GM10248 (cell line): ENCODE results near the gene TCF20.

Source experiments
- CTCF ChIA-PET: fragments of 300-600 bp; sonication (Branson Sonifier 250); formaldehyde crosslinking; extraction: SDS; loops from one replicate; lab custom pipeline; 2021; ENCODE audit warnings: antibody characterized with exemption; lab: Yijun Ruan, JAX
- POLR2A ChIA-PET: fragments of 350-650 bp; sonication (Branson Sonifier 250); formaldehyde crosslinking; extraction: SDS; loops from one replicate; lab custom pipeline; 2020; ENCODE audit warnings: antibody characterized with exemption; lab: Yijun Ruan, JAX
- DNase-seq: peaks from one replicate; pipeline ENCODE4 v3.0.0; 2012; ENCODE audit errors: extremely low spot score
- TF ChIP-seq, protein P1 (sequence below): IDR thresholded peaks from 2 replicates; pipeline ENCODE4 v1.5.1; 2012; ENCODE audit warnings: mild to moderate bottlenecking, low read depth; ENCODE audit errors: extremely low read depth, missing control alignments, control extremely low read depth

Gene TCF20

DNA sequence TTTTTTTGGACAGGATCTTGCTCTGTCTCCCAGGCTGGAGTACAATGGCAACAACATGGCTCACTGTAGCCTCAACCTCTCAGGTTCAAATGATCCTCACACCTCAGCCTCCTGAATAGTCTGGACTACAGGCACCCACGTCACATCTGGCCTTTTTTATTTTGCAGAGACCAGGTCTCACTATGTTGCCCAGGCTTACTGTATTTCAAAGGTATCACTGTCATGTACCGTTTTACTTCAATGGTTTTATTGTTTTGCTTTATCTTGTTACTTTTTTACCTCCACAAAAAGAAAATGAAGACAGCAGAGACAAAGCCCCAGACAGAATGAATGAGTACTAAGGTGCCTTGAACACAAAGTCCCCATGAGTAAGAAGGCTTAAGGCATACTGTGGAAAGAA is 5.1 kb downstream of the TCF20 start:
- TF ChIP-seq, protein P1, sequence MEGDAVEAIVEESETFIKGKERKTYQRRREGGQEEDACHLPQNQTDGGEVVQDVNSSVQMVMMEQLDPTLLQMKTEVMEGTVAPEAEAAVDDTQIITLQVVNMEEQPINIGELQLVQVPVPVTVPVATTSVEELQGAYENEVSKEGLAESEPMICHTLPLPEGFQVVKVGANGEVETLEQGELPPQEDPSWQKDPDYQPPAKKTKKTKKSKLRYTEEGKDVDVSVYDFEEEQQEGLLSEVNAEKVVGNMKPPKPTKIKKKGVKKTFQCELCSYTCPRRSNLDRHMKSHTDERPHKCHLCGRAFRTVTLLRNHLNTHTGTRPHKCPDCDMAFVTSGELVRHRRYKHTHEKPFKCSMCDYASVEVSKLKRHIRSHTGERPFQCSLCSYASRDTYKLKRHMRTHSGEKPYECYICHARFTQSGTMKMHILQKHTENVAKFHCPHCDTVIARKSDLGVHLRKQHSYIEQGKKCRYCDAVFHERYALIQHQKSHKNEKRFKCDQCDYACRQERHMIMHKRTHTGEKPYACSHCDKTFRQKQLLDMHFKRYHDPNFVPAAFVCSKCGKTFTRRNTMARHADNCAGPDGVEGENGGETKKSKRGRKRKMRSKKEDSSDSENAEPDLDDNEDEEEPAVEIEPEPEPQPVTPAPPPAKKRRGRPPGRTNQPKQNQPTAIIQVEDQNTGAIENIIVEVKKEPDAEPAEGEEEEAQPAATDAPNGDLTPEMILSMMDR, result no peak
- CTCF ChIA-PET, result interaction anchor here (0.6 kb wide), 1 partner anchor 174 kb away, joined by 3 read pairs; the partner anchor contains the start of gene NDUFA6
- DNase-seq, result no peak
- POLR2A ChIA-PET, result no interaction called here

DNA sequence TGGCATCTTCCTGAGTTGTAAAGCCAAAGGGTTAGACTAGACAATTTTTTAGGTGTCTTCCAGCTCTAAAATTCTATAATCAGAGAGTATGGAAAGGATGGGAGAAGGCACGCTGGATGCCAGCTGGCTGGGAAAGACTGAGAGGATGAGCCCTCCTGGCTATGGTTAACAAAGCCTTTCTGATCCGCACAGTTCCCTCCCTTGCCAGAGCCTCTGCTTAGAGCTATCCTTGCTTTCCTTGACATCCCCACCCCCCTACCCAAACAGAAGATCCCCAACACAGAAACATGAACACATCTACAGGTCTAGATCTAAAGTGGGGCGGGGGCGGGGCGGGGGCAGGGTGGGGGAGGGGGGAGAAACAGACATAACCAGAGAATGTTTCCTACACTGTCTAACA is 6.5 kb downstream of the TCF20 start:
- TF ChIP-seq, protein P1, result no peak
- CTCF ChIA-PET, result interaction anchor here (1.0 to 1.1 kb wide), 2 partner anchors 12 to 33 kb away, joined by 3 read pairs; no protein-coding TSS in a partner anchor
- POLR2A ChIA-PET, result no interaction called here
- DNase-seq, result no peak

DNA sequence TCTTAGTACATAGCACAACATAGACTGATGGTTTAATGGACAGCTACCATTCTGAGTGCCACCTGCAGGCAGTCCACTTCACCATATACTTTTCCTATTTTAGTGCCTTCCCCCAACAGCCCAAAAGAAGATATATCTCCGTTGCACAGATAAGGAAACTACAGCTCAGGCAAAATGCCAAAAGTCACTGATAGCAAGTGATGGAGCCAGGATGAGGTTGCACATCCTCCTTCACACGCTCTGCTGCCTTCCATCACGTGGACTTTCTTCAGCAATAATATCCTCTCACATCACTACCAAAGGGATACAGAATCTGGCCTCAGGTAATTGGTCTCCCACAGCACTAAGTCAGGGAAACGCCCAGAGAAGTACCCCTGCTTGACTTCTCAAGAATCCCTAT is 7.5 kb downstream of the TCF20 start:
- ChIA-PET CTCF (interaction anchor here (1.2 to 1.4 kb wide), 2 partner anchors 12 to 182 kb away, joined by 3 read pairs; no protein-coding TSS in a partner anchor), POLR2A (no interaction called here)
- TF ChIP-seq, protein P1, result no peak
- DNase-seq, result no peak

DNA sequence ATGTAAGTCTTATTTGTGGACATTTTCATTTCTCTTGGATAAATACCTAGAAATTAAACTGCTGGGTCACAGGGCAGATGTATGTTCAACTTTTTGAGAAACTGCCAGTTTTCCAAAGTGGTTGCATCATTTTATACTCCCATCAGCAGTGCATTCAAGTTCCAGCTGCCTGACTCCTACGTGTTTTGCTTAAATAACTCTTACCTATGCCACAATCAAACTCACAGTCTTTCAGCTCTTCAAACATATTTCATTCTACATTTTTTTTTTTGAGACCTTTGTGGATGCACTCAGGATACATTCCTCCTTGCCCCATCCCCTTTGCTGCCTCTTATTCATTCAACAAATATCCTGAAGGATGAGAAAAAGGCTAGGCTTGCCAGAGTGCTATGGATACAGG is 9.2 kb downstream of the TCF20 start:
- DNase-seq, result no peak
- ChIA-PET CTCF (no interaction called here), POLR2A (no interaction called here)
- TF ChIP-seq, protein P1, result no peak

DNA sequence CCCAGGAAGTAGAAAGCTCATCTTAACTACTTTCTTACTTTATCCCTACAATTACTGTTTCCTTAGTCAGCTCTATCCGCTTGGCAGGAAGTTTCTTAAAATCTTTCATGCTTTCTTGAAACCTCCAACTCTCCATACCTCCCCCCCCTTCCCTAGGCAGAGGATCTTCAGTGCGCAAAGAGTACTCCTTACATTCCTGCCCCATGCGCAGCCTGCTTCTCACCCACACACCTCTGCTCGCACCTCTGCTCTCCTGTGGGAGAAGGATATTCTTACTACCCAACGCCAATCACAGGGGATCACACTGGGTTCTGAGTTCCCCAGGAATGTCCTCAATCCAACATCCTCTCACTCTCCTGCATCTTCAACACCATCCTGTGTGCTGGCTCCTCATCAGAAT is 12.3 kb downstream of the TCF20 start:
- POLR2A ChIA-PET, result no interaction called here
- TF ChIP-seq, protein P1, result no peak
- DNase-seq, result no peak
- CTCF ChIA-PET, result interaction anchor here (0.7 to 0.8 kb wide), 2 partner anchors 23 to 187 kb away, joined by 3 read pairs; no protein-coding TSS in a partner anchor

DNA sequence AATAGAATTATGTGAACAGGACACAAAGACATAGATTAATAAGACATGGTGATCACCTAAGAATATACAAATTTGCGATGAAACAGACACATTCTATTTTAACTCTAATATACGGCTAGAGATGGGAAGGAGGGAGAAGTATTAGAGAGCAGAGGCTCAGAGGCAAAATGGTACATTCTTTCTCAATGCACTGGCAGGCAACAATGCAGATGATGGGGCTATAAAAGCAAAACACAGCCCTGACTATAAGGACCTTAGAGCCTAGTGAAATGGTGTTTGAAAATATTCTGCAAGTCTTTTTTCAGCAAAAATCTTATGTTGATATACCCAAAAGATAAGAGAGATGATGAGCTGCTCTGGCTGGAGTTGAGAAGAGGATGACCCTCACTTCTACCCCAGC is 13.1 kb downstream of the TCF20 start:
- ChIA-PET CTCF (no interaction called here), POLR2A (no interaction called here)
- no peak for DNase-seq
- TF ChIP-seq, protein P1, result no peak
